Kidney tubule cell (primary cell): ENCODE results near the gene MCUR1.
"Not testable (repeated sequence)": the region's sequence is repeated elsewhere in the genome, so short reads cannot be mapped to it uniquely, and the experiment has no call there.

Experiments used
- DNase-seq: peaks from one replicate; pipeline ENCODE4 v3.0.0-alpha.2; 2018; ENCODE audit warnings: low spot score

MCUR1 gene

GRCh38 chr6:13776602-13777001 is 37.8 kb downstream of the MCUR1 start:
- no peak for DNase-seq

- DNase-seq = not testable (repeated sequence)
Measured at GRCh38 chr6:13775466-13775865, 38.9 kb downstream of the MCUR1 start.

- not testable (repeated sequence) for DNase-seq
Measured at GRCh38 chr6:13772358-13773030, 41.9 kb downstream of the MCUR1 start.

GRCh38 chr6:13769655-13770053 is 44.7 kb downstream of the MCUR1 start:
- no peak for DNase-seq

- no peak for DNase-seq
Measured at GRCh38 chr6:13769034-13769654, 45.2 kb downstream of the MCUR1 start.

- peak; percentile 48 for DNase-seq
Measured at GRCh38 chr6:13767121-13767808, 47.1 kb downstream of the MCUR1 start.

GRCh38 chr6:13766201-13766634 is 48.1 kb downstream of the MCUR1 start:
- peak; percentile 54 for DNase-seq

GRCh38 chr6:13765570-13765969 is 48.8 kb downstream of the MCUR1 start:
- peak; percentile 41 for DNase-seq

- DNase-seq = no peak
Measured at GRCh38 chr6:13764996-13765395, 49.4 kb downstream of the MCUR1 start.

GRCh38 chr6:13763740-13764381 is 50.5 kb downstream of the MCUR1 start:
- no peak for DNase-seq

- DNase-seq = no peak
Measured at GRCh38 chr6:13762611-13763441, 51.5 kb downstream of the MCUR1 start.

- DNase-seq = no peak
Measured at GRCh38 chr6:13761361-13762036, 52.9 kb downstream of the MCUR1 start.

GRCh38 chr6:13760307-13761304 is 53.8 kb downstream of the MCUR1 start:
- no peak for DNase-seq

GRCh38 chr6:13759025-13759424 is 55.3 kb downstream of the MCUR1 start:
- no peak for DNase-seq

- no peak for DNase-seq
Measured at GRCh38 chr6:13754644-13755043, 59.7 kb downstream of the MCUR1 start.

GRCh38 chr6:13743736-13744127 is 70.6 kb downstream of the MCUR1 start:
- DNase-seq = no peak

GRCh38 chr6:13742961-13743735 is 71.2 kb downstream of the MCUR1 start:
- DNase-seq = no peak

GRCh38 chr6:13741365-13741764 is 73.0 kb downstream of the MCUR1 start:
- no peak for DNase-seq
